HEK293 (cell line): ENCODE results near the gene ZNF709.

Experiments
- CTCF ChIA-PET: fragments of 350-600 bp; formaldehyde crosslinking; extraction: SDS; loops from one replicate; lab custom pipeline; 2021; ENCODE audit warnings: antibody characterized with exemption; lab: Yijun Ruan, JAX
- POLR2A ChIA-PET: fragments of 300-600 bp; formaldehyde crosslinking; extraction: SDS; loops from one replicate; lab custom pipeline; 2020; ENCODE audit warnings: antibody characterized with exemption, inconsistent platforms; lab: Yijun Ruan, JAX
- H3K27ac ChIP-seq: fragments of 200-500 bp; sonication (Bioruptor generic); 2 replicates; pipeline ENCODE4 v1.5.1; 2014; ENCODE audit warnings: low read depth, low read length, control low read depth, inconsistent platforms; ENCODE audit errors: extremely low read depth
- H3K36me3 ChIP-seq, 2 experiments: fragments of 200-500 bp in 1 of 2; sonication (Bioruptor generic) in 1 of 2; 1 replicate in 1 of 2; 2 replicates in 1 of 2; pipeline ENCODE4 v1.5.1; 2014 to 2017; ENCODE audit warnings: inconsistent platforms in 2 of 2, low read length in 2 of 2; ENCODE audit not compliant: control insufficient read depth in 2 of 2, insufficient read depth in 1 of 2
- H3K4me1 ChIP-seq: fragments of 200-500 bp; sonication (Bioruptor generic); 2 replicates; pipeline ENCODE4 v1.5.1; 2014; ENCODE audit warnings: mild to moderate bottlenecking, low read length, inconsistent platforms; ENCODE audit not compliant: control insufficient read depth, insufficient read depth
- H3K4me3 ChIP-seq: 2 replicates; pipeline ENCODE4 v1.5.1; 2011; ENCODE audit warnings: low read depth, mild to moderate bottlenecking, control low read depth, low read length, moderate library complexity
- H3K9me3 ChIP-seq: fragments of 200-500 bp; sonication (Bioruptor generic); 2 replicates; pipeline ENCODE4 v1.5.1; 2014; ENCODE audit warnings: low read depth, low read length, inconsistent platforms; ENCODE audit not compliant: control insufficient read depth, insufficient read depth
- SCRT1 ChIP-seq: fragments of 450-650 bp; formaldehyde crosslinking; IDR thresholded peaks from 2 replicates; pipeline ENCODE4 v1.5.1; 2016; ENCODE audit warnings: missing biosample characterization, missing genetic modification characterization, borderline replicate concordance
- SETDB1 ChIP-seq: IDR thresholded peaks from one replicate; pipeline ENCODE4 v1.6.1; 2017; ENCODE audit warnings: mild to moderate bottlenecking, low read length, moderate library complexity, mixed read lengths; ENCODE audit not compliant: insufficient read length
- ZNF155 ChIP-seq: fragments of 450-650 bp; formaldehyde crosslinking; IDR thresholded peaks from 2 replicates; pipeline ENCODE4 v1.5.1; 2016; ENCODE audit warnings: missing biosample characterization, missing genetic modification characterization
- ZNF175 ChIP-seq: fragments of 450-650 bp; formaldehyde crosslinking; IDR thresholded peaks from 2 replicates; pipeline ENCODE4 v1.5.1; 2016; ENCODE audit warnings: missing biosample characterization, missing genetic modification characterization
- ZNF214 ChIP-seq: fragments of 450-650 bp; formaldehyde crosslinking; IDR thresholded peaks from 2 replicates; pipeline ENCODE4 v1.5.1; 2017; ENCODE audit warnings: missing biosample characterization, mild to moderate bottlenecking, missing genetic modification characterization, borderline replicate concordance
- ZNF23 ChIP-seq: fragments of 450-650 bp; formaldehyde crosslinking; IDR thresholded peaks from 2 replicates; pipeline ENCODE4 v1.5.1; 2016; ENCODE audit warnings: missing biosample characterization, missing genetic modification characterization, borderline replicate concordance
- ZNF274 ChIP-seq, 2 experiments: fragments of 200-500 bp in 1 of 2; fragments of 450-650 bp in 1 of 2; sonication (Bioruptor generic) in 1 of 2; formaldehyde crosslinking in 1 of 2; IDR thresholded peaks; 2 replicates each; pipeline versions ENCODE4 v1.5.1 to v1.6.1; 2014 to 2016; ENCODE audit warnings: borderline replicate concordance in 1 of 2, inconsistent platforms in 1 of 2, low read length in 1 of 2, missing biosample characterization in 1 of 2, missing genetic modification characterization in 1 of 2
- ZNF311 ChIP-seq: fragments of 450-650 bp; formaldehyde crosslinking; IDR thresholded peaks from 2 replicates; pipeline ENCODE4 v1.5.1; 2017; ENCODE audit warnings: missing biosample characterization, missing genetic modification characterization, borderline replicate concordance
- ZNF521 ChIP-seq: fragments of 450-650 bp; formaldehyde crosslinking; IDR thresholded peaks from 2 replicates; pipeline ENCODE4 v1.5.1; 2017; ENCODE audit warnings: missing biosample characterization, mild to moderate bottlenecking, missing genetic modification characterization
- ZNF561 ChIP-seq: fragments of 450-650 bp; IDR thresholded peaks from 2 replicates; pipeline ENCODE4 v1.5.1; 2018; ENCODE audit warnings: missing biosample characterization, missing genetic modification characterization, borderline replicate concordance
- ZSCAN23 ChIP-seq: fragments of 450-650 bp; formaldehyde crosslinking; IDR thresholded peaks from 2 replicates; pipeline ENCODE4 v1.5.1; 2016; ENCODE audit warnings: missing biosample characterization, missing genetic modification characterization
- ZXDB ChIP-seq: fragments of 450-650 bp; formaldehyde crosslinking; IDR thresholded peaks from 2 replicates; pipeline ENCODE4 v1.5.1; 2016; ENCODE audit warnings: missing biosample characterization, missing genetic modification characterization
- TF ChIP-seq, protein P1 (sequence below): fragments of 450-650 bp; formaldehyde crosslinking; IDR thresholded peaks from 2 replicates; pipeline ENCODE4 v1.5.1; 2016; ENCODE audit warnings: missing biosample characterization, missing genetic modification characterization
- TF ChIP-seq, protein P2 (sequence below): fragments of 450-650 bp; formaldehyde crosslinking; IDR thresholded peaks from 2 replicates; pipeline ENCODE4 v1.5.1; 2016; ENCODE audit warnings: missing biosample characterization, missing genetic modification characterization
- TF ChIP-seq, protein P3 (sequence below): fragments of 450-650 bp; formaldehyde crosslinking; IDR thresholded peaks from 2 replicates; pipeline ENCODE4 v1.5.1; 2016; ENCODE audit warnings: missing biosample characterization, missing genetic modification characterization
- TF ChIP-seq, protein P4 (sequence below): fragments of 450-650 bp; formaldehyde crosslinking; IDR thresholded peaks from 2 replicates; pipeline ENCODE4 v1.5.1; 2017; ENCODE audit warnings: missing biosample characterization, missing genetic modification characterization
- TF ChIP-seq, protein P5 (sequence below): fragments of 450-650 bp; formaldehyde crosslinking; IDR thresholded peaks from 2 replicates; pipeline ENCODE4 v1.5.1; 2017; ENCODE audit warnings: missing biosample characterization, missing genetic modification characterization
- TF ChIP-seq, protein P6 (sequence below): fragments of 450-650 bp; formaldehyde crosslinking; IDR thresholded peaks from 2 replicates; pipeline ENCODE4 v1.5.1; 2017; ENCODE audit warnings: missing biosample characterization, missing genetic modification characterization
- TF ChIP-seq, protein P7 (sequence below): fragments of 450-650 bp; formaldehyde crosslinking; IDR thresholded peaks from 2 replicates; pipeline ENCODE4 v1.5.1; 2016; ENCODE audit warnings: missing biosample characterization, missing genetic modification characterization

Gene ZNF709

DNA sequence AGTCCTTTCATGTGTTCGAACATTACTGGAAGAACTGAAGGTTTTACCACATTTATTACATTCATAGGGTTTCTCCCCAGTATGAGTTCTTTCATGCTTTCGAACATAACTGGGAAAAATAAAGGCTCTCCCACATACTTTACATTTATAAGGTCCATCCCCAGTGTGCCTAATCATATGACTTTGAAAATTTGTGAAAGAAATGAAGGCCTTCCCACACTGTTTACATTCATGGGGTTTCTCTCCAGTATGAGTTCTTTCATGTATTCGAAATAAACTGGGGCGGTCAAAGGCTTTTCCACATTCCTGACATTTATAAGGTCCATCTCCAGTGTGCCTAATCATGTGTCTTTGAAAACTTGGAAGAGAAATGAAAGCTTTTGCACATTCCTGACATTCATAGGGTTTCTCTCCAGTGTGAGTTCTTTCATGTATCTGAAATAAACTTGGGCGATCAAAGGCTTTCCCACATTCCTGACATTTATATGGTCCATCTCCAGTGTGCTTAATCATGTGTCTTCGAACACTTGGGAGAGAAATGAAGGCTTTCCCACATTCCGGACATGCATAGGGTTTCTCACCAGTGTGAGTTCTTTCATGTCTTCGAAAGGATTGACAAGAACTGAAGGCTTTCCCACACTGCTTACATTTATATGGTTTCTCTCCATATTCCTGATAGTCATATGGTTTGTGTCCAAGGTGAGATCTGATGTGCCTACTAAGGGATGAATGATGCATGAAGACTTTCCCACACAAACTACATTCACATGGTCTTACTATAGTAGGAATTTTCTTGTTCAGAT lies 42.6 kb upstream of the ZNF709 start (continued):
- TF ChIP-seq, protein P1, sequence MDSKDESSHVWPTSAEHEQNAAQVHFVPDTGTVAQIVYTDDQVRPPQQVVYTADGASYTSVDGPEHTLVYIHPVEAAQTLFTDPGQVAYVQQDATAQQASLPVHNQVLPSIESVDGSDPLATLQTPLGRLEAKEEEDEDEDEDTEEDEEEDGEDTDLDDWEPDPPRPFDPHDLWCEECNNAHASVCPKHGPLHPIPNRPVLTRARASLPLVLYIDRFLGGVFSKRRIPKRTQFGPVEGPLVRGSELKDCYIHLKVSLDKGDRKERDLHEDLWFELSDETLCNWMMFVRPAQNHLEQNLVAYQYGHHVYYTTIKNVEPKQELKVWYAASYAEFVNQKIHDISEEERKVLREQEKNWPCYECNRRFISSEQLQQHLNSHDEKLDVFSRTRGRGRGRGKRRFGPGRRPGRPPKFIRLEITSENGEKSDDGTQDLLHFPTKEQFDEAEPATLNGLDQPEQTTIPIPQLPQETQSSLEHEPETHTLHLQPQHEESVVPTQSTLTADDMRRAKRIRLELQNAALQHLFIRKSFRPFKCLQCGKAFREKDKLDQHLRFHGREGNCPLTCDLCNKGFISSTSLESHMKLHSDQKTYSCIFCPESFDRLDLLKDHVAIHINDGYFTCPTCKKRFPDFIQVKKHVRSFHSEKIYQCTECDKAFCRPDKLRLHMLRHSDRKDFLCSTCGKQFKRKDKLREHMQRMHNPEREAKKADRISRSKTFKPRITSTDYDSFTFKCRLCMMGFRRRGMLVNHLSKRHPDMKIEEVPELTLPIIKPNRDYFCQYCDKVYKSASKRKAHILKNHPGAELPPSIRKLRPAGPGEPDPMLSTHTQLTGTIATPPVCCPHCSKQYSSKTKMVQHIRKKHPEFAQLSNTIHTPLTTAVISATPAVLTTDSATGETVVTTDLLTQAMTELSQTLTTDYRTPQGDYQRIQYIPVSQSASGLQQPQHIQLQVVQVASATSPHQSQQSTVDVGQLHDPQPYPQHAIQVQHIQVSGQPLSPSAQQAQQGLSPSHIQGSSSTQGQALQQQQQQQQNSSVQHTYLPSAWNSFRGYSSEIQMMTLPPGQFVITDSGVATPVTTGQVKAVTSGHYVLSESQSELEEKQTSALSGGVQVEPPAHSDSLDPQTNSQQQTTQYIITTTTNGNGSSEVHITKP (tag by site-specific recombination): no peak
- TF ChIP-seq, protein P2, sequence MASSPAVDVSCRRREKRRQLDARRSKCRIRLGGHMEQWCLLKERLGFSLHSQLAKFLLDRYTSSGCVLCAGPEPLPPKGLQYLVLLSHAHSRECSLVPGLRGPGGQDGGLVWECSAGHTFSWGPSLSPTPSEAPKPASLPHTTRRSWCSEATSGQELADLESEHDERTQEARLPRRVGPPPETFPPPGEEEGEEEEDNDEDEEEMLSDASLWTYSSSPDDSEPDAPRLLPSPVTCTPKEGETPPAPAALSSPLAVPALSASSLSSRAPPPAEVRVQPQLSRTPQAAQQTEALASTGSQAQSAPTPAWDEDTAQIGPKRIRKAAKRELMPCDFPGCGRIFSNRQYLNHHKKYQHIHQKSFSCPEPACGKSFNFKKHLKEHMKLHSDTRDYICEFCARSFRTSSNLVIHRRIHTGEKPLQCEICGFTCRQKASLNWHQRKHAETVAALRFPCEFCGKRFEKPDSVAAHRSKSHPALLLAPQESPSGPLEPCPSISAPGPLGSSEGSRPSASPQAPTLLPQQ (tag by site-specific recombination): no peak
- no peak for TF ChIP-seq ZNF311
- TF ChIP-seq ZNF521 (tag by site-specific recombination): no peak
- TF ChIP-seq, protein P3, sequence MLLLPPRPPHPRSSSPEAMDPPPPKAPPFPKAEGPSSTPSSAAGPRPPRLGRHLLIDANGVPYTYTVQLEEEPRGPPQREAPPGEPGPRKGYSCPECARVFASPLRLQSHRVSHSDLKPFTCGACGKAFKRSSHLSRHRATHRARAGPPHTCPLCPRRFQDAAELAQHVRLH (tag by site-specific recombination): no peak
- no peak for TF ChIP-seq SCRT1 (tag by site-specific recombination)
- TF ChIP-seq, protein P4, sequence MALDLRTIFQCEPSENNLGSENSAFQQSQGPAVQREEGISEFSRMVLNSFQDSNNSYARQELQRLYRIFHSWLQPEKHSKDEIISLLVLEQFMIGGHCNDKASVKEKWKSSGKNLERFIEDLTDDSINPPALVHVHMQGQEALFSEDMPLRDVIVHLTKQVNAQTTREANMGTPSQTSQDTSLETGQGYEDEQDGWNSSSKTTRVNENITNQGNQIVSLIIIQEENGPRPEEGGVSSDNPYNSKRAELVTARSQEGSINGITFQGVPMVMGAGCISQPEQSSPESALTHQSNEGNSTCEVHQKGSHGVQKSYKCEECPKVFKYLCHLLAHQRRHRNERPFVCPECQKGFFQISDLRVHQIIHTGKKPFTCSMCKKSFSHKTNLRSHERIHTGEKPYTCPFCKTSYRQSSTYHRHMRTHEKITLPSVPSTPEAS (tag by site-specific recombination): no peak
- TF ChIP-seq, protein P5, sequence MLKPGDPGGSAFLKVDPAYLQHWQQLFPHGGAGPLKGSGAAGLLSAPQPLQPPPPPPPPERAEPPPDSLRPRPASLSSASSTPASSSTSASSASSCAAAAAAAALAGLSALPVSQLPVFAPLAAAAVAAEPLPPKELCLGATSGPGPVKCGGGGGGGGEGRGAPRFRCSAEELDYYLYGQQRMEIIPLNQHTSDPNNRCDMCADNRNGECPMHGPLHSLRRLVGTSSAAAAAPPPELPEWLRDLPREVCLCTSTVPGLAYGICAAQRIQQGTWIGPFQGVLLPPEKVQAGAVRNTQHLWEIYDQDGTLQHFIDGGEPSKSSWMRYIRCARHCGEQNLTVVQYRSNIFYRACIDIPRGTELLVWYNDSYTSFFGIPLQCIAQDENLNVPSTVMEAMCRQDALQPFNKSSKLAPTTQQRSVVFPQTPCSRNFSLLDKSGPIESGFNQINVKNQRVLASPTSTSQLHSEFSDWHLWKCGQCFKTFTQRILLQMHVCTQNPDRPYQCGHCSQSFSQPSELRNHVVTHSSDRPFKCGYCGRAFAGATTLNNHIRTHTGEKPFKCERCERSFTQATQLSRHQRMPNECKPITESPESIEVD: no peak
- no peak for TF ChIP-seq ZNF23 (tag by site-specific recombination)
- TF ChIP-seq, protein P6, sequence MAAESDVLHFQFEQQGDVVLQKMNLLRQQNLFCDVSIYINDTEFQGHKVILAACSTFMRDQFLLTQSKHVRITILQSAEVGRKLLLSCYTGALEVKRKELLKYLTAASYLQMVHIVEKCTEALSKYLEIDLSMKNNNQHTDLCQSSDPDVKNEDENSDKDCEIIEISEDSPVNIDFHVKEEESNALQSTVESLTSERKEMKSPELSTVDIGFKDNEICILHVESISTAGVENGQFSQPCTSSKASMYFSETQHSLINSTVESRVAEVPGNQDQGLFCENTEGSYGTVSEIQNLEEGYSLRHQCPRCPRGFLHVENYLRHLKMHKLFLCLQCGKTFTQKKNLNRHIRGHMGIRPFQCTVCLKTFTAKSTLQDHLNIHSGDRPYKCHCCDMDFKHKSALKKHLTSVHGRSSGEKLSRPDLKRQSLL: 0 out of 2 replicates have a peak, but pooled peaks have one; percentile 20
- no peak for TF ChIP-seq ZSCAN23 (tag by site-specific recombination)

DNA sequence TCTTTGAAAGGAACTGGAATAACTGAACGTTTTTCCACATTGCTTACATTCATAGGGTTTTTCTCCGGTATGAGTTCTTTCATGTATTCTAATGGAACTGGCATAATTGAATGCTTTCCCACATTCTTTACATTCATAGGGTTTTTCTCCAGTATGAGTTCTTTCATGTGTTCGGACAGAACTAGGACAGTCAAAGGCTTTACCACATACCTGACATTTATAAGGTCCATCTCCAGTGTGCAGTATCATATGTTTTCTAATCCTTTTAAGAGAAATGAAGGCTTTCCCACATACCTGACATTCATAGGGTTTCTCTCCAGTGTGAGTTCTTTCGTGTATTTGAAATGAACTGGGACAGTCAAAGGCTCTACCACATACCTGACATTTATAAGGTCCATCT lies 41.9 kb upstream of the ZNF709 start:
- H3K4me1 ChIP-seq: no peaks in the 10 kb centered on the region
- H3K9me3 ChIP-seq: no peaks in the 10 kb centered on the region
- TF ChIP-seq, protein P1 (tag by site-specific recombination): no peak
- TF ChIP-seq ZNF155 (tag by site-specific recombination): no peak
- TF ChIP-seq SETDB1: peak; percentile 86
- TF ChIP-seq ZXDB (tag by site-specific recombination): no peak
- TF ChIP-seq ZNF214 (tag by site-specific recombination): no peak
- TF ChIP-seq ZNF274 (IDR thresholded peaks at IDR 0.05; ENCODE audit: low read length): no peak
- TF ChIP-seq ZNF274 (tag by site-specific recombination; IDR thresholded peaks at IDR 0.05; ENCODE audit: borderline replicate concordance): peak; percentile 62; the same call in 1 of the 2 replicates
- TF ChIP-seq ZNF175: no peak
- TF ChIP-seq ZNF561 (tag by site-specific recombination): no peak
- TF ChIP-seq, protein P7, sequence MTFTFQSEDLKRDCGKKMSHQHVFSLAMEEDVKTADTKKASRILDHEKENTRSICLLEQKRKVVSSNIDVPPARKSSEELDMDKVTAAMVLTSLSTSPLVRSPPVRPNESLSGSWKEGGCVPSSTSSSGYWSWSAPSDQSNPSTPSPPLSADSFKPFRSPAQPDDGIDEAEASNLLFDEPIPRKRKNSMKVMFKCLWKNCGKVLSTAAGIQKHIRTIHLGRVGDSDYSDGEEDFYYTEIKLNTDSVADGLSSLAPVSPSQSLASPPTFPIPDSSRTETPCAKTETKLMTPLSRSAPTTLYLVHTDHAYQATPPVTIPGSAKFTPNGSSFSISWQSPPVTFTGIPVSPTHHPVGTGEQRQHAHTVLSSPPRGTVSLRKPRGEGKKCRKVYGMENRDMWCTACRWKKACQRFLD (tag by site-specific recombination): no peak
- ChIA-PET POLR2A (no interaction called here), CTCF (interaction anchor here (0.9 kb wide), 1 partner anchor 86 kb away, joined by 3 read pairs; the partner anchor contains the start of gene ZNF443)
- H3K27ac ChIP-seq: no peak overlapping the region
- H3K4me3 ChIP-seq: no peak overlapping the region
- H3K36me3 ChIP-seq: peaks cover 0 to 46% of the 10 kb centered on the region in 2 experiments; a peak in 2 of 3 replicates
